Keratinocyte (primary cell): ENCODE data around the gene C1orf174. TPM values are rescaled to one million over a fixed set of nuclear protein-coding genes. Genes with fewer than 3 reads are reported as not detected.

Experiments
- DNase-seq: peaks from one replicate; pipeline ENCODE4 v3.0.0-alpha.2; 2011; ENCODE audit warnings: low read depth, missing footprints, low spot score
- FAIRE-seq: peaks from 2 replicates; lab custom pipeline; 2011; peaks lifted over from hg19 to GRCh38; lab: Jason Lieb, UNC
- H2AFZ ChIP-seq: 2 replicates; pipeline ENCODE4 v1.6.0; 2012; ENCODE audit warnings: low read length, control low read depth, inconsistent platforms; ENCODE audit not compliant: control insufficient read depth
- H3K27ac ChIP-seq: 2 replicates; pipeline ENCODE4 v1.5.1; 2011; ENCODE audit warnings: low read length; ENCODE audit not compliant: control insufficient read depth, insufficient read depth
- H3K27me3 ChIP-seq: 3 replicates; pipeline ENCODE4 v1.6.0; 2011; ENCODE audit warnings: low read length; ENCODE audit not compliant: control insufficient read depth, insufficient read depth; ENCODE audit errors: extremely low read depth
- H3K36me3 ChIP-seq, 2 experiments: 2 replicates in 1 of 2; 3 replicates in 1 of 2; pipeline ENCODE4 v1.5.1; 2011; ENCODE audit warnings: low read length in 2 of 2, mild to moderate bottlenecking in 1 of 2; ENCODE audit not compliant: control insufficient read depth in 2 of 2, insufficient read depth in 2 of 2; ENCODE audit errors: extremely low read depth in 1 of 2
- H3K4me1 ChIP-seq: 3 replicates; pipeline ENCODE4 v1.5.1; 2011; ENCODE audit warnings: low read length; ENCODE audit not compliant: control insufficient read depth, insufficient read depth; ENCODE audit errors: extremely low read depth
- H3K4me2 ChIP-seq: 3 replicates; pipeline ENCODE4 v1.6.0; 2011; ENCODE audit warnings: low read depth, low read length; ENCODE audit not compliant: control insufficient read depth, insufficient read depth; ENCODE audit errors: extremely low read depth
- H3K4me3 ChIP-seq, 3 experiments: fragments of 200-600 bp in 1 of 3; sonication (generic) in 1 of 3; 2 replicates in 2 of 3; 3 replicates in 1 of 3; pipeline ENCODE4 v1.5.1; 2011 to 2016; ENCODE audit warnings: low read length in 3 of 3, mild to moderate bottlenecking in 3 of 3, control low read depth in 2 of 3, inconsistent platforms in 1 of 3, low read depth in 1 of 3, mixed read lengths in 1 of 3, mixed run types in 1 of 3, moderate library complexity in 1 of 3; ENCODE audit not compliant: control insufficient read depth in 2 of 3, insufficient read depth in 2 of 3; ENCODE audit errors: extremely low read depth in 1 of 3
- H3K79me2 ChIP-seq: 2 replicates; pipeline ENCODE4 v1.6.0; 2012; ENCODE audit warnings: low read length; ENCODE audit not compliant: control insufficient read depth, insufficient read depth
- H3K9ac ChIP-seq: 3 replicates; pipeline ENCODE4 v1.6.0; 2011; ENCODE audit warnings: low read length; ENCODE audit not compliant: control insufficient read depth, insufficient read depth; ENCODE audit errors: extremely low read depth
- H3K9me1 ChIP-seq: 3 replicates; pipeline ENCODE4 v1.6.0; 2011; ENCODE audit warnings: low read length; ENCODE audit not compliant: control insufficient read depth, insufficient read depth; ENCODE audit errors: extremely low read depth
- H3K9me3 ChIP-seq: 2 replicates; pipeline ENCODE4 v1.5.1; 2012; ENCODE audit warnings: low read depth, low read length; ENCODE audit not compliant: control insufficient read depth
- H4K20me1 ChIP-seq: 3 replicates; pipeline ENCODE4 v1.6.0; 2011; ENCODE audit warnings: low read length; ENCODE audit not compliant: control insufficient read depth, insufficient read depth; ENCODE audit errors: extremely low read depth
- CTCF ChIP-seq, 3 experiments: IDR thresholded peaks in 1 of 3; conservative IDR thresholded peaks in 1 of 3; optimal IDR thresholded peaks in 1 of 3; 2 replicates in 2 of 3; 3 replicates in 1 of 3; pipeline versions ENCODE3 to v1.5.1; 2011; ENCODE audit warnings: low read length in 3 of 3, mild to moderate bottlenecking in 3 of 3, moderate library complexity in 2 of 3, control low read depth in 1 of 3, inconsistent platforms in 1 of 3; ENCODE audit not compliant: insufficient read depth in 2 of 3; ENCODE audit errors: extremely low read depth in 1 of 3
- EZH2 ChIP-seq: IDR thresholded peaks from one replicate; pipeline ENCODE4 v1.6.1; 2012; ENCODE audit warnings: inconsistent platforms, mild to moderate bottlenecking, low read length, moderate library complexity
- dilution Hi-C: fragments of 300-500 bp; cut with MboI; formaldehyde crosslinking; loops from one replicate; pipeline ENCODE4 v1.7.0; 2020; ENCODE audit warnings: low sequenced_read_pairs; ENCODE audit not compliant: extremely low pct_ligation_motif_present
- polyA plus RNA-seq, 5 experiments: library from polyadenylated mRNA; depleted of rRNA in 3 of 5; stranded (reverse) in 3 of 5; stranded (forward) in 1 of 5; unstranded in 1 of 5; fragments of >200 nt; gene quantifications; 1 replicate in 1 of 5; 2 replicates in 3 of 5; 3 replicates in 1 of 5; pipeline versions ENCODE4 v1.2.1 to v1.2.3, GENCODE V29; 2011 to 2012; ENCODE audit warnings: missing spikeins in 2 of 5, low read depth in 1 of 5, low replicate concordance in 1 of 5

The C1orf174 gene
- polyA plus RNA-seq, 1 donor (not counting 4 experiments of a cell fraction or from before 2014, with no cell fraction given): 26.8 TPM

GRCh38 chr1:3903141-3904005 is 3.3 kb upstream of the C1orf174 start:
- H2AFZ ChIP-seq: no peak overlapping the region
- no peak for FAIRE-seq
- no peaks in the 10 kb centered on the region for H3K36me3 ChIP-seq
- no peaks in the 10 kb centered on the region for H3K27me3 ChIP-seq
- H3K9me1 ChIP-seq: no peaks in the 10 kb centered on the region
- peaks cover 17% of the 10 kb centered on the region for H3K79me2 ChIP-seq
- DNase-seq: no peak
- dilution Hi-C loops: no loop called here
- no peak overlapping the region for H3K4me2 ChIP-seq
- peaks cover 3% of the 10 kb centered on the region for H3K4me1 ChIP-seq
- H3K9ac ChIP-seq: no peak overlapping the region
- H3K27ac ChIP-seq: no peak overlapping the region
- no peaks in the 10 kb centered on the region for H3K9me3 ChIP-seq
- no peaks in the 10 kb centered on the region for H4K20me1 ChIP-seq
- H3K4me3 ChIP-seq: no peak overlapping the region
- TF ChIP-seq CTCF (optimal IDR thresholded peaks at IDR 0.05 in 1 of 3, IDR thresholded peaks at IDR 0.05 in 1 of 3, conservative IDR thresholded peaks at IDR 0.05 in 1 of 3; ENCODE audit: extremely low read depth in 1 of 3, insufficient read depth in 2 of 3, low read length in 3 of 3) (no peak), EZH2 (no peak)

- TF ChIP-seq EZH2 (no peak), CTCF (optimal IDR thresholded peaks at IDR 0.05 in 1 of 3, IDR thresholded peaks at IDR 0.05 in 1 of 3, conservative IDR thresholded peaks at IDR 0.05 in 1 of 3; ENCODE audit: extremely low read depth in 1 of 3, insufficient read depth in 2 of 3, low read length in 3 of 3) (no peak)
- H3K27me3 ChIP-seq: no peaks in the 10 kb centered on the region
- no peak for DNase-seq
Measured at GRCh38 chr1:3902571-3903091, 2.6 kb upstream of the C1orf174 start.

More at GRCh38 chr1:3902571-3903091, 2.6 kb upstream of the C1orf174 start:
- dilution Hi-C loops: no loop called here
- Histone ChIP-seq H3K9ac (no peak overlapping the region), H3K9me3 (no peaks in the 10 kb centered on the region), H3K4me1 (peaks cover 3% of the 10 kb centered on the region), H4K20me1 (no peaks in the 10 kb centered on the region), H3K9me1 (no peaks in the 10 kb centered on the region), H3K36me3 (no peaks in the 10 kb centered on the region), H3K4me2 (no peak overlapping the region), H2AFZ (no peak overlapping the region), H3K79me2 (peaks cover 24% of the 10 kb centered on the region), H3K4me3 (no peak overlapping the region), H3K27ac (no peak overlapping the region)
- FAIRE-seq: no peak
